Thyroid gland (tissue), 4 donors: ENCODE data around the gene DNTT.

Experiments
- CTCF ChIP-seq, 6 experiments: fragments of 200-600 bp in 3 of 6; fragments of 450-650 bp in 3 of 6; sonication (generic) in 3 of 6; IDR thresholded peaks; one replicate each; pipeline ENCODE4 v1.5.1; 2016 to 2019; ENCODE audit warnings: antibody characterized with exemption in 6 of 6, mild to moderate bottlenecking in 2 of 6, inconsistent platforms in 1 of 6, moderate library complexity in 1 of 6
- POLR2A ChIP-seq, 2 donors: fragments of 450-650 bp; IDR thresholded peaks; one replicate each; pipeline ENCODE4 v1.6.1; 2017; ENCODE audit warnings: antibody characterized with exemption in 2 of 2, mild to moderate bottlenecking in 2 of 2, moderate library complexity in 1 of 2

GRCh38 chr10:96377816-96378294 lies 73.6 kb downstream of the DNTT start:
- no peak for TF ChIP-seq POLR2A (IDR thresholded peaks at IDR 0.05)
- TF ChIP-seq CTCF (IDR thresholded peaks at IDR 0.05), result no peak
